Neutrophil (primary cell): ENCODE results near the gene XRN2.

Source experiments
- H3K27ac ChIP-seq: fragments of 200-600 bp; sonication (generic); 2 replicates; pipeline ENCODE4 v1.5.1; 2016; ENCODE audit warnings: mild to moderate bottlenecking, moderate library complexity
- H3K27me3 ChIP-seq: fragments of 200-600 bp; sonication (generic); 2 replicates; pipeline ENCODE4 v1.6.0; 2016; ENCODE audit warnings: mild to moderate bottlenecking
- H3K36me3 ChIP-seq: fragments of 200-600 bp; sonication (generic); 2 replicates; pipeline ENCODE4 v1.5.1; 2017
- H3K4me1 ChIP-seq, 2 experiments: fragments of 200-600 bp in 1 of 2; sonication (generic) in 1 of 2; 1 replicate in 1 of 2; 2 replicates in 1 of 2; pipeline versions ENCODE4 v1.5.1 to v1.6.1; 2013 to 2016; ENCODE audit warnings: low read depth in 1 of 2, low read length in 1 of 2, mild to moderate bottlenecking in 1 of 2, moderate library complexity in 1 of 2; ENCODE audit not compliant: control insufficient read depth in 1 of 2, insufficient read depth in 1 of 2
- H3K4me3 ChIP-seq, 2 experiments: fragments of 200-600 bp in 1 of 2; sonication (generic) in 1 of 2; 1 replicate in 1 of 2; 2 replicates in 1 of 2; pipeline ENCODE4 v1.5.1; 2013 to 2016; ENCODE audit warnings: low read depth in 1 of 2, low read length in 1 of 2, mild to moderate bottlenecking in 1 of 2, moderate library complexity in 1 of 2
- H3K9me3 ChIP-seq: fragments of 200-600 bp; sonication (generic); 2 replicates; pipeline ENCODE4 v1.5.1; 2016
- TF ChIP-seq, protein P1 (sequence below): fragments of 200-600 bp; sonication (generic); IDR thresholded peaks from 2 replicates; pipeline ENCODE4 v1.5.1; 2016; ENCODE audit warnings: antibody characterized with exemption

The XRN2 gene

GRCh38 chr20:21435576-21435975, 132.4 kb downstream of the XRN2 start:
- Histone ChIP-seq H3K27ac (no peak overlapping the region), H3K27me3 (peaks cover 84% of the 10 kb centered on the region), H3K4me3 (no peak overlapping the region), H3K36me3 (no peaks in the 10 kb centered on the region), H3K4me1 (no peaks in the 10 kb centered on the region), H3K9me3 (no peaks in the 10 kb centered on the region)
- TF ChIP-seq, protein P1, sequence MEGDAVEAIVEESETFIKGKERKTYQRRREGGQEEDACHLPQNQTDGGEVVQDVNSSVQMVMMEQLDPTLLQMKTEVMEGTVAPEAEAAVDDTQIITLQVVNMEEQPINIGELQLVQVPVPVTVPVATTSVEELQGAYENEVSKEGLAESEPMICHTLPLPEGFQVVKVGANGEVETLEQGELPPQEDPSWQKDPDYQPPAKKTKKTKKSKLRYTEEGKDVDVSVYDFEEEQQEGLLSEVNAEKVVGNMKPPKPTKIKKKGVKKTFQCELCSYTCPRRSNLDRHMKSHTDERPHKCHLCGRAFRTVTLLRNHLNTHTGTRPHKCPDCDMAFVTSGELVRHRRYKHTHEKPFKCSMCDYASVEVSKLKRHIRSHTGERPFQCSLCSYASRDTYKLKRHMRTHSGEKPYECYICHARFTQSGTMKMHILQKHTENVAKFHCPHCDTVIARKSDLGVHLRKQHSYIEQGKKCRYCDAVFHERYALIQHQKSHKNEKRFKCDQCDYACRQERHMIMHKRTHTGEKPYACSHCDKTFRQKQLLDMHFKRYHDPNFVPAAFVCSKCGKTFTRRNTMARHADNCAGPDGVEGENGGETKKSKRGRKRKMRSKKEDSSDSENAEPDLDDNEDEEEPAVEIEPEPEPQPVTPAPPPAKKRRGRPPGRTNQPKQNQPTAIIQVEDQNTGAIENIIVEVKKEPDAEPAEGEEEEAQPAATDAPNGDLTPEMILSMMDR = no peak

- Histone ChIP-seq H3K4me1 (no peaks in the 10 kb centered on the region), H3K36me3 (no peaks in the 10 kb centered on the region), H3K27me3 (peaks cover 86% of the 10 kb centered on the region), H3K9me3 (no peaks in the 10 kb centered on the region), H3K4me3 (no peak overlapping the region), H3K27ac (no peak overlapping the region)
- TF ChIP-seq, protein P1 = no peak
These were observed 133.1 kb downstream of the XRN2 start for GRCh38 chr20:21436205-21436604.

DNA sequence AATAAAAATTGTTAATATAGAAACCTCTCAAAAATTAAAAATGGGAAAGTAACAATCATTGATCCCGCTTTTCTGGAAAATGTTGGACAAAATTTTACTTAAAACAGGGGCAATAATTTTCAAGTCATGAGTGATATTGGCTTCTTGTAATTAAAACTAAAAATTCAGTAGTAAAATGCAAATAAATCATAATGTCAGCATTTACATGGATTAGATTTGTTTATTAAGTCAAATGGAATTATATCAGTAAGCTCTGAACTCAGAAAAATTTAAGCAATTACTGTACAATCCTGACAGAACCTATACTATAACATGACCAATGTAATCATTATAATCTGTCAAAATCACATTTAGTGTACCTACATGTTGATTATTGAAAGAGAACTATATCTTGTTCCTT, 134.1 kb downstream of the XRN2 start:
- H3K36me3 ChIP-seq = no peaks in the 10 kb centered on the region
- peaks cover 91% of the 10 kb centered on the region for H3K27me3 ChIP-seq
- H3K4me1 ChIP-seq = no peaks in the 10 kb centered on the region
- TF ChIP-seq, protein P1 = no peak
- H3K9me3 ChIP-seq = no peaks in the 10 kb centered on the region
- H3K27ac ChIP-seq = no peak overlapping the region
- no peak overlapping the region for H3K4me3 ChIP-seq

GRCh38 chr20:21437816-21438215, 134.7 kb downstream of the XRN2 start:
- TF ChIP-seq, protein P1 = no peak
- no peaks in the 10 kb centered on the region for H3K4me1 ChIP-seq
- H3K4me3 ChIP-seq = no peak overlapping the region
- H3K9me3 ChIP-seq = no peaks in the 10 kb centered on the region
- no peak overlapping the region for H3K27ac ChIP-seq
- H3K36me3 ChIP-seq = no peaks in the 10 kb centered on the region
- H3K27me3 ChIP-seq = peaks cover 91% of the 10 kb centered on the region
